NCI-H226 (cell line): Measurements from ENCODE around the gene SSBP4.
A peak's percentile ranks its signal among the peaks of the same experiment; 100 is the strongest.
"Not testable (repeated sequence)": the region's sequence is repeated elsewhere in the genome, so short reads cannot be mapped to it uniquely, and the experiment has no call there.

Source experiments
- DNase-seq: peaks from one replicate; pipeline ENCODE4 v3.0.0-alpha.2; 2015

Gene SSBP4

DNA sequence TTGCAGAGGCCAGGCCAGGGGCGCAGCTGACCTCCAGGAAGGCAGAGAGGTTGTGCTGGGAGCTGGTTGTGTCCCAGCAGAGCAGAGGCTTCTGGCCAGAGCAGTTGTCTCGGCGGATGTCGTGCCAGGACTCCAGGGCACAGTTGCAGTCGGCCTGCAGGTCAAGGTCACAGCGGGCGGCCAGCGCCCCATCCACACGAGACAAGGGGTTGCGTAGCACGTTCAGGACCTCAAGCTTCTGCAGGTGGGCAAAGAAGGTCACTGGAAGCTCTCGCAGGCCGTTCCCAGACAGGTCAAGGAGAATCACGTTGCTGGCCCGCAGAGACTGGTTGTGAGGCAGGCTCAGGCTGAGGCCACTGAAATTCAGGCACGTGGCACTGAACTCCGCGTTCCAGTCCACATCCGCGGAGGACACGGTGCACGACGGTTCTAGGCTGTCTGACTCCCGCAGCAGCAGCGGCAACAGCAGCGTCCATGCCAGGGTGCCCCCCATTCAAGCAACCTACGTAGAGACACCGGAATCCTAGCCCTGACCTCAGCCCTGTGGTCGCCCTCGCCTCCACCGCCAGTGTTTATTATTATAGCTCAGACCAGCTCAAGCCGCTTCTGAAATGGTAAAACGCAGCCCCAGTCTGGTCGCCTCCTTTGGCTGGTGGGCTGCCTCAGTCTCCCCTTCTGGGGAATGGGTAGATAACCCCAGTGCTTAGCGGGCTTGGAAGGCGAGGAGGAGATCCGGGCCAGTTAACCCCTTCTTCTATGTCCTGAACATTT lies 22.5 kb upstream of the SSBP4 start:
- no peak for DNase-seq

DNA sequence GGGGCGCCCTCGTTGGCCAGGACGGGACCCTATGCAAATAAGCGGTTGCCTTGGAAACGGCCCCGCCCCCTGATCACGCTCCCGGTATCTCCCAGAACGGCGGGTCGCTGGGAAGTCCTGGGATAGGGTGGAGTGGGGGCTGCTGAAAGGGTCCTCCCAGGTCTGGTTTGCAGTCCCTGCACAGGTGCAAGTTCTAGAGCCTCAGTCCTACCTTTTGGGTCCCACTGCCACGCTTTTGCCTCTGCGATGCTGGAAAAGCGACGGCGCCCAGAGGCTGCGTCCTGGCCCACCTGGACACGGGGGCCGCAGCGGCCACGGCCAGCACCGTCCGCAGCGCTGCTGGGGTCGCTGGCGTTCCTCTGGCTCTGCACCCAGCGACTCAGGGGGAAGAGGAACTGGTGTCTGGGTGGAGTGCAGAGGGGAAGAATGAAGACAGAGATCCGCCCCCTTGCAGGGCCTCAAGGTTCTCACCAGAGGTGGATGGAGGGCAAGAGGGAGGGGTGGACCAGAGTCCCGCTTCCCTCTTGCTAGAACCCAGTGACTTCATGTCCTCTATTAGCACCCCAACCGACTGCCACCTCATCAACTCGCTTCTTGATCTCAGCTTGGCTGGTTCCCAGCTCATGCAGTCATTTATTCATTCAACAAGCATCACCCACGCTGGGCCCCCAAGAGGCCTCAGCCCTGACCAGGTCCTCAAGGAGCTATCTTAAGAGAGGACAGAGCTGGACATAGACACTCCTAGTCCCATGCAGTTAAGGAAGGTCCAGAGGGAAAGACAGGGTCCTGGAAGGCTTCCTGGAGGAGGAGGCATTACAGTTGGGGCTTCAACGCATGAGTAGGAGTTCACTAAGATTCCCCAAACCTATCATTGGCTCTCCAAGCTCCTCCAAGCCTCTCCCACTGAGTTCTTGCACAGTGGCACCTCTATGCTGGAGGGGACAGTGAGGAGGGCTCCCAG lies 21.7 kb upstream of the SSBP4 start, which contains the start of gene LRRC25:
TSS of gene LRRC25 (minus strand) at position 381 of the 961 bp plus-strand sequence. CDS start 659 bp downstream, outside the sequence.
- DNase-seq: no peak

DNA sequence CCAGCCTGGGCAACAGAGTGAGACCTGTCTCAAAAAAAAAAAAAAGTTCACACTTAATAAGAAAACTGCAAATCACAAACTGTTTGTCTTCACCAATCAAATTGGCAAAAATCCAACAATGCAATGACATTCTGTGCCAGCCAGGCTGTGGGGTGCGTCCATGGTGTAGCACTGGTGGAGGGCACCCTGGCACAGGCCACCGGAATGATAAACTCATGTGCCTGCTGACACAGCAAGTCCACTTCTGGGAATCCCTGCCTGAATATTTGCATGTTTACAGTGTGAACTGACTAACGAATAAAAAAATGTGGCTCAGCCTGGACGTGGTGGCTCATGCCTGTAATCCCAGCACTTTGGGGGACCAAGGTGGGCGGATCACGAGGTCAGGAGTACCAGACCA lies 20.2 kb upstream of the SSBP4 start:
- DNase-seq: no peak

DNA sequence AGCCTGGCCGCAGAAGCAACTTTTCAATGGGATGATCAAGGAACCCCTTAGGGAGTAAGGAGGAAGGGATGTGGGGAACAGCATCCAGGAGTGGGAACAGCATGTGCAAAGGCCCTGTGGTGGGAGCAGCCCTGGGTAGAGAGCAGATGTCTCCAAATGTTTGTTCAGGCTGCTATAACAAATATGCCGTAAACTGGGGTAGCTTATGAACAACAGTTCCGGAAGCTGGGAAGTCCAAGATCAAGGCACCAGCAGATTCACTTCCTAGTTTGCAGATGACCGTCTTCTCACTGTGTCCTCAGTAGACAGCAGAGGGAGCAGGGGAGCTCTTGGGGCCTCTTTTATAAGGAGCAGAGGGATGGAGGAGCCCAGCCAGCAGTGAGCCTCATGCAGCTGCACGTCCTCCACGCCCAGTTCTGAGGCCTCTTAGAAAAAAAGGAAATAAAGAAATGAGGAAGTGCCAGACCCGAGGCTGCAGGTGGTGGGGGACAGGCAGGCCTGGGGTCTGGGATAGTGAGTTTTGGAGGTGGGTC lies 17.6 kb upstream of the SSBP4 start:
- DNase-seq: peak; percentile 37

DNA sequence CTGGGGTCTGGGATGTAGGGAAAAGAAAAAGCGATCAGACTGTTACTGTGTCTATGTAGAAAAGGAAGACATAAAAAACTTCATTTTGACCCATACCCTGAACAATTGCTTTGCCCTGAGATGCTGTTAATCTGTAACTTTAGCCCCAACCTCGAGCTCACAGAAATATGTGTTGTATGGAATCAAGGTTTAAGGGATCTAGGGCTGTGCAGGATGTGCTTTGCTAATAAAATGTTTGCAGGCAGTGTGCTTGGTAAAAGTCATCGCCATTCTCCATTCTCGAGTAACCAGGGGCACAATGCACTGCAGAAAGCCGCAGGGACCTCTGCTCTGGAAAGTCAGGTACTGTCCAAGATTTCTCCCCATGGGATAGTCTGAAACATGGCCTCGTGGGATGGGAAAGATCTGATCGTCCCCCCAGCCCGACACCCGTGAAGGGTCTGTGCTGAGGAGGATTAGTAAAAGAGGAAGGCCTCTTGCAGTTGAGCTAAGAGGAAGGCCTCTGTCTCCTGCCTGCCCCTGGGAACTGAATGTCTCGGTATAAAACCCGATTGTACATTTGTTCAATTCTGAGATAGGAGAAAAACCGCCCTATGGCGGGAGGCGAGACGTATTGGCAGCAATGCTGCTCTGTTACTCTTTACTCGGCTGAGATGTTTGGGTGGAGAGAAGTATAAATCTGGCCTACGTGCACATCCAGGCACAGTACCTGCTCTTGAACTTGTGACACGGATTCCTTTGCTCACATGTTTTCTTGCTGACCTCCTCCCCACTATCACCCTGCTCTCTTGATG lies 16.5 kb upstream of the SSBP4 start:
- DNase-seq: not testable (repeated sequence)

DNA sequence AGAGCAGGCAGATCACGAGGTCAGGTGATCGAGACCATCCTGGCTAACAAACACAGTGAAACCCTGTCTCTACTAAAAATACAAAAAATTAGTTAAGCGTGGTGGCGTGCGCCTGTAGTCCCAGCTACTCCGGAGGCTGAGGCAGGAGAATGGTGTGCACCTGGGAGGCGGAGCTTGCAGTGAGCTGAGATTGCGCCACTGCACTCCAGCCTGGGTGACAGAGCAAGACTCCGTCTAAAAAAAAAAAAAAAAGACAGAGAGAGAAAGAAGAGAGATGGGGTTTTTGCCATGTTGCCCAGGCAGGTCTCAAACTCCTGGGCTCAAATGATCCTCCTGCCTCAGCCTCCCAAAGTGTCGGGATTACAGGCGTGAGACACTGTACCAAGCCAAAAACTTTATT lies 13.4 kb upstream of the SSBP4 start:
- not testable (repeated sequence) for DNase-seq

DNA sequence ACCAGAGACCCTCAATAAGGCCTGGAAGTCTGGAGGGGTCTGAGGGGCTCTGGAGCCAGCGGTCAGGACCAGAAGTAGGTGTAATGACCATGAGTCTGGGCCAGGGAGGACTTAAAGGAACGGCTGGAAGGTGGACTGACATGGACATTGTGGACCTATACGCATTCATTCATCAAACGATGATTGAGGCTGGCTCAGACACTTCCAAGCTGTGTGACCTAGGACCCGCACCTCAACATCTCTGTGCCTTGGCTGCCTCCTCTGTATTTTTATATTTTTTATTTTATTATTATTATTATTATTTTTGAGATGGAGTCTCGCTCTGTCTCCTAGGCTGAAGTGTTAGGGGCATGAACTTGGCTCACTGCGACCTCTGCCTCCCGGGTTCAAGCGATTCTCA lies 12.4 kb upstream of the SSBP4 start:
- DNase-seq: no peak

DNA sequence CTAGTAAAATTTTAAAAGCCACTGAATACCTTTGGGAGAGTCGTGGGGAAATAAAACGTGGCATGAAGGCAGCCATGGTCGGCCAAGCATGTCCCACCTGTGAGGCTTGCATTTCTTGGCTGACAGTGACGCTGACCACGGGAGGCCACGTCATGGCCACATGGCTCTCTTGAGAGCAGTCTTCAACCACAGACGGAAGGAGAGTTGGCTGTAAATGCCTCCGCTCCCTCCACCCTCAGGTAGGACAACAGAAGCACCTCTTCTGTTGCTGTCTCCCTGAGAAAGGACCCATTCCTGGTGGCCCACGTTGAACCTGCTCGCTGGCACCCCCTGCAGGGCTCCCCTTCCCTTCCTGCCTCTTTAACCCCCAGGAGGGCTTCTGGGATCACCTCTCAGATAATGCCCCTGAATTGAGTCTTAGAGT lies 11.1 kb upstream of the SSBP4 start:
- DNase-seq: no peak

DNA sequence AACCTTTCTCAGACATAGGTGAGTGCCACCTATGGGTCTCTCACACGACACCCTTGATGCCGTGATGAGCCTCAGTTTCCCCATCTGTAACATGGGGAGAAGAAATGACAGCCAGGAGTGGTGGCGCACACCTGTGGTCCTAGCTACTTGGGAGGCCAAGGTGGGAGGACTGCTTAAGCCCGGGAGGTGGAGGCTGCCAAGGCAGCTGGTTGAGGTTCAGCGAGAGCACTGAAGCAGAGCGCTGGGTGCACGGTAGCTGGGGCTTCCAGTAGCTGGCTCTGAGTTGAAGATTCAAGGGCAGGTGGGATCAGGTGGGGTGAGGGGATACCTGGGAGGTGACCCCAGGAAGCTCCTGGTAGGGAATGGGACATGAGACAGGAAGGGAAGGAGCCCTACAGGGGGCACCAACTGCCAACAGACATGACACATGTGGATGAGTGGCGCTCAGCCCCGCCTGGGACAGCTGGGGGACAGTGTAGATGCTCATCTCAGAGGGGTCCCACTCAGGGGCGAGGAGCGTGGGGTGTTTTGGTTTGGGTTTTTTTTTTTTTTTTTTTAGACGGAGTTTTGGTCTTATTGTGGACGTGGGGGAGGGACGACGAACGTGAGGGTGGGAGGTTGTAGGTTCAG lies 6.5 kb upstream of the SSBP4 start:
- no peak for DNase-seq

DNA sequence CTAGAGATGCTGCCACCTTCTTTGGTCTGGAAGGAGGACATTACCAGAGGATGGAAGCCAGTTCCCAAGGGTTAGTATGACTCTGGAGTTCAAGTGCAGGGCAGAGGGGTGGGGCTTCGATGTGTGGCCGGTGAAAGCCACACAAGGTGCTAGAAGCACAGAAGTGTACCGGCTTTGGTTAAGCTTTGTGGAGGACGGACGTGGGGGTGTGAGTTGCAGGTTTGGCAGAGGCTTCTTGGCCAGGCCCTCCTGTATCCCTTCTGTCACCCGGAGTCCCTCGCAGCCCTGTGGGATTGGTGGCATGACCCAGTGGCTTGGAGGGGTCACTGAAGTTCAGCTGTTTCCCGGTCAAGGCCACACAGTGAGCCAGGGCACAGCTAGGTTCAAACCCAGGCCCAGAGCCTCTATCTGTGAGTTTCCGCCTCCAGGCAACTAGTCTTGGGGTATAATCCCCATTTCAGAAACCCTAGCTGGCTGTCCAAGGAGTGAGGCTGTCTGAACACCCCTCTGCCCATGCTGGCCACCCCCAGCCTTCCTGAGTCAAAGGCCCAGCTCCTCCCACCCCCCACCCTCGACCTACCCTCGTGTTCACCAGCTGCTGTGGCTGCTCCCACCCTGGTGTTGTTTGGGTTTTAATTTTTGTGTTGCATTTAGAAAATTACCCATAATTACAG lies 4.6 kb upstream of the SSBP4 start:
- peak; percentile 22 for DNase-seq

DNA sequence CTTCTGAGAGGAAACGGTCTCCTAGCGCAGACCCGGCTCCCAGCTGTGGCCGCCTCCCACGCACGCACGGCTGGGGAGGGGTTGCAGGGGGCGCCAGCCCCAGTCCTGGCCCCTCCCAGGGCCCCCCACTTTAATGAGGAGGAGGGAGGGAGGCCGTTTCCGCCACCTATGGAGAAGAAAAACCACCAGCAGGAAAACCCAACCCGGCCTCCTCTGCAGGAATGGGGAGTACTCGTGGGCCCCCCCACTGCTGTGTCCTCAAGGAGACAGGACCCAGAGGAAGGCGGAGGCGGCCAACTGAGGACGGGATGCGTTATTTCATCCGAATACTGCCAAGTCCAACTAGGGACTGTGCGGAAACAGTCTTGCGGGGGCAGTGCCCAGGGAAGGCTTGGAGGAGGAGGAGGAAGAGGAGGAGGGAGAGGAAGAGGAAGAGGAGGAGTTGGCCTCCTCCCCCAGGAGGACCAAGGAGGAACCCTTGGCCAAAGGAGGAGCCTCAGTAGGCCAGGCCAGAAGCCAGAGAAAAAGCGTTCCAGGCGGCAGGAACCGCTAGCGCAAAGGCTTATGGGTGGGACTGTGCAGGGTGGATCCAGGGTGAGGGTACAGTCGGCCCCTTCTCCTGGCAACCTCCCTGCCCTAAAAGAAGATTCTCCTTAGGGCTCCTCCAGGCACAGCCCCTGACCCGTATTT lies 3.9 kb upstream of the SSBP4 start:
- DNase-seq: peak; percentile 91

DNA sequence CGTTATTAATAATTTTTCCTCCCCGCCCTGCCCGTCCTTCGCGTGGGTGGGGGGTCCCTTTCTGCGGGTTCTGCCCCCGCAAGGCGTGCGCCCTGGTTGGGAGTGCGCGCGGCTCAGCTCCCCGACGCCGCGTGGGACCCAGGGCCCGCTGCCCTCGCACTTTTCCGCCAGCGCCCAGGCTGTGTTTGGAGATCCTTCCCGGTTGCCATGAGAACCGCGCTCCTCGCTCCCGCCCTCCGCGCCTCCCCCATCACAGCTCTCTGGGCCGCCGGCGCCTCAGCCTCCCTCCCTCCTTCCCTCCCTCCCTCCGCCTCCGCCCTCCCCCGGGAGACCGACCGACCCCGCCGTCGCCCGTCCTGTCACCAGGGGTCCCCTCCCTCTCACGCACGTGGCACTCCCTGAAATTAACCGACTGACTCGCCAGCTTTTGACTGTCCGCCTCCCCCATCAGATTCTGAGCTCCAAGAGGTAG lies 2.4 kb upstream of the SSBP4 start:
- peak; percentile 91 for DNase-seq

DNA sequence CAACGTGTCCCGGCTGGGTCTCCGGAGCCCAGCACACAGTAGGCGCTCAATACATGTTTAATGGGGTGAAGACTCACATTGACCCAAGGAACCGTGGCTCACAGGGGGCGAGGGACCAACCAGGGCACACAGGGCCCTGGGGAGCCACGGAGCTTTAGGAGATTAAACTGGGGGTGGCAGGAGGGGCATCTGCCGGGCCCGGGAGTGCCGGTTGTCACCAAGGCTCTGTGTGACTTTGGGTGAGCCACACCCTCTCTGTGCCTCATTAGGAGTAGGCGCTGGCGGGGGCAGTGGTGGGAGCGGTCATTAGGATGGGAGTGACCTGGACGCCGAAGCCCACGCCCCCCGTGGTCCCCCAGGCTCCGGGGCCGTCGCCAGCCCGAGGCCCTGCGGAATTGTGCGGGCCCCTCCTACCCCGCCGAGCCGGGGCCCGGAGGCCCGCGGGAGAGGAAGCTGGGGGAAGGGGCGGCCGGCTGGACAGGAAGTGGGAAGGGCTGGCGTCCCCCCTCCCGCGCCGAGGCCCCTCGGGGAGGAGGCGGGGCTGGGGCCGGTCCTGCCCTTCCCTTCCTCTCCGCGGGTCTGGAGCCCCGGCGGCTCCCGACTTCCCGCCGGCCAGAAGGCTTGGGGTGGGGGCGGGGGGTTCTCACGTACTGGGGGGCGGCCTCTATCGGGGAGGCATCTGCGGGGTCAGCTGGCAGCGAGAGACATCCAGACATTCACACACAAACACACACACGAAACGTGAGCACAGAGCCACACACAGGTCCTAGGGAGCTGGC lies 1.8 kb upstream of the SSBP4 start:
- peak; percentile 83 for DNase-seq

DNA sequence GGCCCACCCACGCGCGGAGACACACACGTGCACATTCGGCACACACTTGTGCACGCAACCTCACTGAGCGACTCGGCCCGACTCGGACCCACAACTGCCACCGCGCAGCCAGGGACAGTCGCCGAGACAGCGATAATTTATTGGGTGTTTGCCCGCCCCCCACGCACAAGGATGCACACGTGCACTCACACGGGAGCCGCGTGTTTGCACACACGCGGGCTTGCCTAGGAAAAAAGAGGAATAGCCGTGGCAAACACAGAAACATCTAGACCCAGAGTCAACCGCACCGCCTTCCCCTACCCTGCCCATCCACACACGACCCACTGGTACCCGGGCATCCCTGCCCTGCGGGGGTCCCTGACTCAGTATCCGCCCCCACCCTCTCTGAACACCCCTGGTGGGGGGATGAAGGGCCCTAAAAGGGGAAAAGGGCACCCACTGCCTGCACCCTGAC lies 1.1 kb upstream of the SSBP4 start:
- no peak for DNase-seq

DNA sequence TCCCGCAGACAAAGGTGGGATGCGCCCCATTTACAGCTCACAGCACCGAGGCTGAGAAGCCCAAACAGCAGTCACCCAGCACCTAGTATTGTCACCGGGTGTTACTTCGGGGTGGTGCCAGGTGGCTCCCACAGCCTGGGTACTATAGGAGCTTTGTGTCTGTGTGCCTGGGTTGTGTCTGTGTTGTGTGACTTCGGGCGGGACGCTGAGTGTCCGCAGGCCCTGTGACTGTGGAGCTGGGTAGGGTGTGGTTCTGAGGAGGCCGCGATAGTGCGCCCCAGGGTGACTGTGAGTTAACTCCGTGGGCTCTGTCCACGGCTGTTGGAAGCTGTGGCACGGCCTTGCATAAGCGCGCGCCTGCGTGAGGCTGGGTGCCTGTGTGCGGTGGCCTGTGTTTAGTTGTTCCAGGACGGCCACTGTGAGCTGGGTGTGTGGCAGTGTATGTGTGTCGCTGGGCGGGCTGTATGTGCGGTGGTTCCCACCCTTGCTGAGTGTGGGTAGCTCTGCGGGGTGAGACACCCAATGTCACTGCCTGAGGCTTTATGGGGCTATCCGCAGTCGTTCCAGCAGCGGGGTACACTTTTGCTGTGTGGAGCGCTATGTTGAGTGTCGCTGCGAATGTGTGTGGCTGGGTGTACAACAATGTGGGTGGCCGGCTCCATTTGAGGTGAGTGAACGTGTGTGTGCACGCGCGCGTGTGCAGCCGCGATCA lies 559 bp upstream of the SSBP4 start:
- DNase-seq: no peak

DNA sequence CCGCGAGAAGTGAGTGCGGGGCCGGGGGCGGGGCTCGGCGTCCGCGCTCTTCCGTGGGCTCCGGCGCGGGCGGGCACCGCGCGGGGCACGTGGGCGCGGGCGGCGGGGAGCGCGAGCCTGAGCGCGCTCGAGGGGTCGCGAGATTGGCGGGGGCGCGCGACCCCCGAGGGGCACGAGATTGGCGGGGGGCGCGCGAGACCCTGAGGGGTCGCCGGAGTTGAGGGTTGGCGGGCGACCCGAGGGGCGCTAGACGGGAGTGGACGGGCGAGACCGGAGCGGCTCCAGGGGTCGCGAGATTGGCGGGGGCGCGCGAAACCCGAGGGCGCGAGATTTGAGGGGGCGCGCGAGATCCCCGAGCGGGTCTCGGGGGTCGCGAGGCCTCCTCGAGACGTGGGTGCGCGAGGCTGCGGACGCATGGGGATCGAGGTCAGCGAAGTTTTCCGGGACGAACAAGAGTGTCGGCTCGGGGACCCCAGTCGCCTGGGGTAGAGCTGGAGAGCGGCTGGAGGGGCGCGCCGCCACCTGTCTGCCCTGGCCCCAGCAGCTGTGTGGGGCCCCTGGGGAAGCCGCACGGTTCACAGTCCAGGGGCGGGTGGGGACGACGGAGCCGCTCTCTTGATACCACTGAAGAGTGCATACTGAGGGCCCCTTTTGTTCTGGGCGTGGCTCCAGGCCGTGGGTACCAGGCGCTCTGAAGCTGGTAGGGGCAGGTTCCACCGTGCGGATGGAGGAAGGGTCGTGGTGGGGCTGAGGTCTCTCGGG lies 682 bp downstream of the SSBP4 start:
- DNase-seq: no peak

DNA sequence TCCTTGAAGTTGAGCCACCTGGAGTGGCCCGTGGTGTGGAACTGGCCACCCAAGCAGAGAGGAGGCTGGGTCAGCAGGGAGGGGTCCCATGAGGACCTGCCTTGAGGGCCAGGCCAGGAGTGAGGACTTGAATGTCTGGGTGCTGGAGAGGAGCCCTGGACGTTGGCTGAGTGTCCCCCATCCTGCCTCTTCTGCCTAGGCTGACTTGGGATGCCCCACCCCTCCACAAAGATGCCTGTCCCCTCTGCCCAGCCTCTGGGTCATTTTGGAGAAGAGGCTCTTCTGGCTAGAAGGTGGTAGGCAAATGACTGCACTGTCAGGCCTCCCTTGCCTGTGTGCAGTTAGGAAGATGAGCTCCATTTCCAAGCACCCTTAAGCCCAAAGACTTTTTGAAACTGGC lies 1.7 kb downstream of the SSBP4 start:
- no peak for DNase-seq

DNA sequence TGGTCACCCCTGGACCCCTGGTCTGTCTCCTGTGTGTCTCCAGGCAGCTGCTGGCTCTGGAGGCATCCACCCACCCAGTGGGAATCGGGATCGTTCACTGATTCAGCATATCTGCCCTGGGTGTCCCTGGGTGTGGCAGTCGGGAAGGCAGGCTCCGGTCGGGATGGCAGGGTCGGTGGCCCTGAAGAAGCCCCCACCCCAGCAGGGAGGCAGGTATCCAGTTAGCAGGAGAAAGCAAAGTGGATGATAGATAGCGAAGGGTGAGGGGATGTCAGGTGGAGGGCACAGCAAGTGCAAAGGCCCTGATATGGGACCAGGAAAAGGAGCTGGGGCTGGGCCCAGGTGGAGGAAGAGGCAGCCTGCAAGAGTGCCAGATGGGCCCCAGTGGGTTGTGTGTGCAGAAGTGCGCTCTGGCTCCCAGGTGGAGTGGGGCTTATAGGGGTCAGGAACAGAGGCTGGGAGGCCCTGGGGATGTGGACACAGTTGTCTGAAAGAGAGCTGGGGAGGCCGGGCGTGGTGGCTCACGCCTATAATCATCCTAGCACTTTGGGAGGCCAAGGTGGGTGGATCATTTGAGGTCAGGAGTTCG lies 2.3 kb downstream of the SSBP4 start:
- DNase-seq: no peak
